IMR-90 (cell line): ENCODE measurements around the gene FAAP100. TPM values are rescaled to one million over a fixed set of nuclear protein-coding genes. Genes with fewer than 3 reads are reported as not detected.

Experiments
- ATAC-seq: fragments of 200-7000 bp; cut with Tn5 transposase; 2 replicates; pipeline ENCODE4 v1.9.1; 2020; ENCODE audit warnings: low read depth, mild to moderate bottlenecking, moderate library complexity
- BruUV-seq: library from RNA; stranded (reverse); fragments of 400-500 nt; replicated peaks from 2 replicates; lab custom pipeline; 2021; lab: Mats Ljungman, UMichigan
- CTCF ChIA-PET: fragments of 300-600 bp; formaldehyde crosslinking; extraction: SDS; loops from one replicate; lab custom pipeline; 2021; ENCODE audit warnings: antibody characterized with exemption; lab: Yijun Ruan, JAX
- POLR2A ChIA-PET: fragments of 300-600 bp; sonication (Branson Sonifier 250); formaldehyde crosslinking; loops from one replicate; lab custom pipeline; 2022; ENCODE audit warnings: antibody characterized with exemption; ENCODE audit not compliant: unreplicated experiment; lab: Charles Lee
- DNase-seq: peaks from one replicate; pipeline ENCODE4 v3.0.0; 2013
- H2AFZ ChIP-seq: replicated peaks from 2 replicates; pipeline ENCODE3; 2013; ENCODE audit warnings: low read length, mild to moderate bottlenecking; ENCODE audit not compliant: poor library complexity
- H2AK5ac ChIP-seq: 2 replicates; pipeline ENCODE4 v1.6.1; 2013; ENCODE audit warnings: low read depth, low read length, inconsistent platforms
- H2AK9ac ChIP-seq: replicated peaks from 2 replicates; pipeline ENCODE3; 2013; ENCODE audit warnings: mild to moderate bottlenecking, low read depth, low read length, moderate library complexity; ENCODE audit not compliant: poor library complexity
- H2BK120ac ChIP-seq: 2 replicates; pipeline ENCODE4 v1.6.1; 2013; ENCODE audit warnings: low read depth, low read length, inconsistent platforms
- H2BK15ac ChIP-seq: 3 replicates; pipeline ENCODE4 v1.6.1; 2013; ENCODE audit warnings: low read depth, low read length, inconsistent platforms
- H2BK20ac ChIP-seq: 2 replicates; pipeline ENCODE4 v1.6.1; 2013; ENCODE audit warnings: low read depth, mild to moderate bottlenecking, inconsistent platforms, low read length, moderate library complexity
- H2BK5ac ChIP-seq: 2 replicates; pipeline ENCODE4 v1.6.1; 2013; ENCODE audit warnings: mild to moderate bottlenecking, low read depth, low read length, inconsistent platforms; ENCODE audit not compliant: poor library complexity, severe bottlenecking
- H3K14ac ChIP-seq: replicated peaks from 2 replicates; pipeline ENCODE4 v1.6.1; 2013; ENCODE audit warnings: low read depth, low read length, inconsistent platforms
- H3K18ac ChIP-seq: 2 replicates; pipeline ENCODE4 v1.6.1; 2013; ENCODE audit warnings: low read depth, low read length, control low read depth
- H3K23ac ChIP-seq: 2 replicates; pipeline ENCODE4 v1.6.1; 2013; ENCODE audit warnings: low read depth, low read length, inconsistent platforms
- H3K27ac ChIP-seq: 2 replicates; pipeline ENCODE4 v1.5.1; 2013; ENCODE audit warnings: mild to moderate bottlenecking, control low read depth, low read length; ENCODE audit not compliant: insufficient read depth
- H3K27me3 ChIP-seq: 2 replicates; pipeline ENCODE4 v1.6.1; 2013; ENCODE audit warnings: low read length; ENCODE audit not compliant: control insufficient read depth, insufficient read depth
- H3K36me3 ChIP-seq: 2 replicates; pipeline ENCODE4 v1.6.1; 2013; ENCODE audit warnings: low read length, mixed read lengths; ENCODE audit not compliant: control insufficient read depth, insufficient read depth
- H3K4ac ChIP-seq: 2 replicates; pipeline ENCODE4 v1.6.1; 2013; ENCODE audit warnings: low read depth, low read length, inconsistent platforms
- H3K4me1 ChIP-seq: 2 replicates; pipeline ENCODE4 v1.6.1; 2013; ENCODE audit warnings: low read length, mixed read lengths; ENCODE audit not compliant: control insufficient read depth, insufficient read depth
- H3K4me2 ChIP-seq: 2 replicates; pipeline ENCODE4 v1.6.1; 2013; ENCODE audit warnings: low read depth, mild to moderate bottlenecking, control low read depth, low read length, moderate library complexity
- H3K4me3 ChIP-seq: 2 replicates; pipeline ENCODE4 v1.5.1; 2013; ENCODE audit warnings: low read depth, mild to moderate bottlenecking, control low read depth, low read length, moderate library complexity; ENCODE audit not compliant: insufficient read depth
- H3K56ac ChIP-seq: 2 replicates; pipeline ENCODE4 v1.6.1; 2013; ENCODE audit warnings: low read length, inconsistent platforms; ENCODE audit not compliant: insufficient read depth; ENCODE audit errors: extremely low read depth
- H3K79me1 ChIP-seq, 2 experiments: 2 replicates each; pipeline ENCODE4 v1.6.1; 2013; ENCODE audit warnings: low read length in 2 of 2, inconsistent platforms in 1 of 2, low read depth in 1 of 2
- H3K9ac ChIP-seq: 2 replicates; pipeline ENCODE4 v1.6.1; 2013; ENCODE audit warnings: low read depth, low read length, control low read depth
- H3K9me1 ChIP-seq: 2 replicates; pipeline ENCODE4 v1.6.1; 2013; ENCODE audit warnings: low read length, inconsistent platforms; ENCODE audit not compliant: insufficient read depth
- H3K9me3 ChIP-seq: 2 replicates; pipeline ENCODE4 v1.6.1; 2013; ENCODE audit warnings: low read length; ENCODE audit not compliant: control insufficient read depth, insufficient read depth
- H4K20me1 ChIP-seq: 2 replicates; pipeline ENCODE4 v1.6.1; 2013; ENCODE audit warnings: low read length, inconsistent platforms; ENCODE audit not compliant: insufficient read depth
- H4K5ac ChIP-seq: 2 replicates; pipeline ENCODE4 v1.6.1; 2013; ENCODE audit warnings: mild to moderate bottlenecking, low read depth, low read length, control low read depth
- H4K8ac ChIP-seq, 2 experiments: 2 replicates each; pipeline ENCODE4 v1.6.1; 2013; ENCODE audit warnings: low read depth in 2 of 2, low read length in 2 of 2, control low read depth in 1 of 2, inconsistent platforms in 1 of 2
- H4K91ac ChIP-seq: 2 replicates; pipeline ENCODE4 v1.6.1; 2013; ENCODE audit warnings: low read depth, low read length, inconsistent platforms; ENCODE audit not compliant: insufficient read depth
- BHLHE40 ChIP-seq: fragments of 150-350 bp; IDR thresholded peaks from 2 replicates; pipeline ENCODE4 v1.6.1; 2016; ENCODE audit warnings: mild to moderate bottlenecking, low read depth, low read length
- CHD1 ChIP-seq: IDR thresholded peaks from 2 replicates; pipeline ENCODE4 v1.6.1; 2012; ENCODE audit warnings: low read depth, low read length, improper control_type of control experiment
- CTCF ChIP-seq: conservative IDR thresholded peaks from 2 replicates; pipeline ENCODE4 v1.5.1; 2012; ENCODE audit warnings: mild to moderate bottlenecking, low read depth, low read length, improper control_type of control experiment
- ELK1 ChIP-seq: fragments of 150-350 bp; IDR thresholded peaks from 2 replicates; pipeline ENCODE4 v1.6.1; 2016; ENCODE audit warnings: low read depth, mild to moderate bottlenecking, low read length, moderate library complexity, borderline replicate concordance
- FOS ChIP-seq: fragments of 150-350 bp; IDR thresholded peaks from 2 replicates; pipeline ENCODE4 v1.6.1; 2016; ENCODE audit warnings: low read depth, low read length
- MAFK ChIP-seq: IDR thresholded peaks from 2 replicates; pipeline ENCODE4 v1.6.1; 2012; ENCODE audit warnings: low read depth, low read length, improper control_type of control experiment
- MAZ ChIP-seq: IDR thresholded peaks from 2 replicates; pipeline ENCODE4 v1.6.1; 2012; ENCODE audit warnings: low read depth, mild to moderate bottlenecking, low read length, improper control_type of control experiment, moderate library complexity, borderline replicate concordance
- NFE2L2 ChIP-seq: fragments of 150-350 bp; IDR thresholded peaks from 2 replicates; pipeline ENCODE4 v1.6.1; 2016; ENCODE audit warnings: low read depth, mild to moderate bottlenecking, low read length
- POLR2A ChIP-seq: IDR thresholded peaks from 2 replicates; pipeline ENCODE4 v1.6.1; 2012; ENCODE audit warnings: mild to moderate bottlenecking, low read depth, low read length
- RFX5 ChIP-seq: IDR thresholded peaks from 2 replicates; pipeline ENCODE4 v1.8.0; 2012; ENCODE audit warnings: low read depth, mild to moderate bottlenecking, low read length, moderate library complexity
- USF2 ChIP-seq: fragments of 150-350 bp; IDR thresholded peaks from 2 replicates; pipeline ENCODE4 v1.6.1; 2017; ENCODE audit warnings: mild to moderate bottlenecking, antibody characterized with exemption, low read length, low read depth
- WGBS, 2 experiments: methylation state at CpG; one replicate each; pipeline versions ENCODE4 v1.1.5 to v1.1.7; 2013; ENCODE audit warnings: missing lambda C conversion rate in 2 of 2; ENCODE audit not compliant: insufficient read length in 1 of 2; ENCODE audit errors: extremely low coverage in 2 of 2; 5-methylcytosine and 5-hydroxymethylcytosine counted together
- dilution Hi-C: fragments of 300-500 bp; cut with HindIII; formaldehyde crosslinking; loops from one replicate; pipeline ENCODE4 v1.14.3; 2018; ENCODE audit warnings: low sequenced_read_pairs; ENCODE audit not compliant: unreplicated experiment
- in situ Hi-C: fragments of 300-500 bp; cut with MboI; formaldehyde crosslinking; loops from 3 replicates; pipeline ENCODE4 v1.14.3; 2019; ENCODE audit warnings: low sequenced_read_pairs, inconsistent platforms, mixed read lengths
- intact Hi-C: fragments of 100-400 bp; cut with micrococcal nuclease; formaldehyde crosslinking; loops from 2 replicates; pipeline ENCODE4 v1.10.0; 2022
- polyA plus RNA-seq, 3 experiments: library from polyadenylated mRNA; depleted of rRNA; stranded (reverse); fragments of >200 nt; gene quantifications; 2 replicates each; pipeline ENCODE4 v1.2.3, GENCODE V29; 2012; ENCODE audit warnings: low replicate concordance in 1 of 3
- total RNA-seq: library from RNA; depleted of rRNA; stranded (reverse); fragments of >200 nt; gene quantifications from 2 replicates; pipeline ENCODE4 v1.2.3, GENCODE V29; 2012

The FAAP100 gene
- total and polyA plus RNA-seq, 2 of the 4 experiments (the other 2 are of a cell fraction) = 7.9 to 24.8 TPM

- 0 out of 2 replicates have a peak overlapping the region, but pooled peaks have one; percentile 3 for H3K23ac ChIP-seq
- H2AFZ ChIP-seq = peak overlapping the region; percentile 85
- H3K14ac ChIP-seq = no peak overlapping the region
- POLR2A ChIA-PET = interaction anchor here (0.6 kb wide), 2 partner anchors 37 to 281 kb away, joined by 3 to 4 read pairs; partner anchors contain the start of genes NDUFAF8 and TEPSIN
- no peaks in the 10 kb centered on the region for H3K27me3 ChIP-seq
- H3K9ac ChIP-seq = no peak overlapping the region
- no peak overlapping the region for H3K56ac ChIP-seq
- H3K4me1 ChIP-seq = peaks cover 37% of the 10 kb centered on the region
- dilution Hi-C loops (no loop called here), in situ Hi-C loops (no loop called here), intact Hi-C loops (no loop called here)
- H4K20me1 ChIP-seq = peaks cover 60% of the 10 kb centered on the region
- no peak overlapping the region for H2BK20ac ChIP-seq
- H2AK5ac ChIP-seq = peak overlapping the region; percentile 51; the same call in 1 of the 2 replicates
- BruUV-seq = no TSS peak
- H3K4me3 ChIP-seq = no peak overlapping the region
- H3K79me1 ChIP-seq = peaks cover 6 to 43% of the 10 kb centered on the region in 2 experiments; a peak in 3 of 4 replicates
- H4K5ac ChIP-seq = no peak overlapping the region
- H4K91ac ChIP-seq = 0 out of 2 replicates have a peak overlapping the region, but pooled peaks have one; percentile 2
- H2AK9ac ChIP-seq = peak overlapping the region; percentile 85
- CTCF ChIA-PET = no interaction called here
- H2BK120ac ChIP-seq = no peak overlapping the region
- no peaks in the 10 kb centered on the region for H3K9me3 ChIP-seq
- 85% methylated on average over 4 of the region's 14 CpGs; no CpG with 5 or more reads in 1 of the 2 experiments for WGBS, 2 experiments
- H2BK15ac ChIP-seq = no peak overlapping the region
- H3K18ac ChIP-seq = no peak overlapping the region
- ATAC-seq = no peak
- H3K36me3 ChIP-seq = no peaks in the 10 kb centered on the region; the same call in 1 of the 2 replicates
- no peak for DNase-seq
- H3K9me1 ChIP-seq = peaks cover 5% of the 10 kb centered on the region; the same call in 1 of the 2 replicates
- no peak overlapping the region for H2BK5ac ChIP-seq
- TF ChIP-seq CTCF = no peak
- TF ChIP-seq BHLHE40 = no peak
- TF ChIP-seq MAZ = no peak
- no peak for TF ChIP-seq POLR2A
- TF ChIP-seq RFX5 = no peak
- TF ChIP-seq USF2 = no peak
- no peak for TF ChIP-seq FOS
- no peak for TF ChIP-seq MAFK
- TF ChIP-seq ELK1 = no peak
- no peak for TF ChIP-seq NFE2L2
- no peak for TF ChIP-seq CHD1
- H3K27ac ChIP-seq = no peak overlapping the region
- no peak overlapping the region for H3K4me2 ChIP-seq
- H4K8ac ChIP-seq = no peak overlapping the region
- no peak overlapping the region for H3K4ac ChIP-seq
These were observed 31.9 kb downstream of the FAAP100 start for GRCh38 chr17:81520021-81520901.
